H1 (cell line): Measurements from ENCODE around the gene GEMIN2. TPM values are rescaled to one million over a fixed set of nuclear protein-coding genes. Genes with fewer than 3 reads are reported as not detected.
A peak's percentile ranks its signal among the peaks of the same experiment; 100 is the strongest.

Experiments used
- ATF3 ChIP-seq: IDR thresholded peaks from 2 replicates; pipeline ENCODE4 v1.6.1; 2011; ENCODE audit warnings: low read depth, mild to moderate bottlenecking, low read length; ENCODE audit not compliant: insufficient read depth
- BACH1 ChIP-seq: IDR thresholded peaks from 2 replicates; pipeline ENCODE4 v1.6.1; 2012; ENCODE audit warnings: low read length, improper control_type of control experiment
- BCL11A ChIP-seq, 2 experiments: IDR thresholded peaks; one replicate each; pipeline ENCODE4 v1.6.1; 2011; ENCODE audit warnings: low read depth in 2 of 2, low read length in 2 of 2, mild to moderate bottlenecking in 2 of 2
- BRCA1 ChIP-seq: IDR thresholded peaks from 2 replicates; pipeline ENCODE4 v1.6.1; 2012; ENCODE audit warnings: low read depth, low read length, improper control_type of control experiment
- CBX8 ChIP-seq: fragments of 300-800, 300-1000 bp; sonication (generic); IDR thresholded peaks from 2 replicates; pipeline ENCODE4 v1.7.1; 2016; ENCODE audit warnings: low read depth, low read length, borderline replicate concordance
- CREB1 ChIP-seq: IDR thresholded peaks from 2 replicates; pipeline ENCODE4 v1.6.1; 2012; ENCODE audit warnings: inconsistent platforms
- CTCF ChIP-seq, 3 experiments: IDR thresholded peaks; 1 replicate in 2 of 3; 2 replicates in 1 of 3; pipeline versions ENCODE4 v1.5.1 to v1.6.1; 2011; ENCODE audit warnings: low read length in 3 of 3, mild to moderate bottlenecking in 3 of 3, inconsistent platforms in 2 of 3, low read depth in 1 of 3, moderate library complexity in 1 of 3; ENCODE audit not compliant: insufficient read depth in 1 of 3; ENCODE audit errors: control extremely low read depth in 1 of 3
- FOSL1 ChIP-seq: IDR thresholded peaks from 2 replicates; pipeline ENCODE4 v1.6.1; 2011; ENCODE audit warnings: mild to moderate bottlenecking, low read depth, low read length, moderate library complexity; ENCODE audit not compliant: insufficient read depth
- HDAC6 ChIP-seq: IDR thresholded peaks from one replicate; pipeline ENCODE4 v1.7.1; 2012; ENCODE audit warnings: low read depth, mild to moderate bottlenecking, inconsistent platforms, low read length, moderate library complexity
- JUND ChIP-seq: IDR thresholded peaks from 2 replicates; pipeline ENCODE4 v1.6.1; 2011; ENCODE audit warnings: mild to moderate bottlenecking, improper control_type of control experiment, low read length
- KDM5A ChIP-seq: fragments of 200-600 bp; IDR thresholded peaks from 2 replicates; pipeline ENCODE4 v1.7.1; 2012; ENCODE audit warnings: mild to moderate bottlenecking, low read length, inconsistent platforms, mixed read lengths
- PHF8 ChIP-seq: fragments of 200-600 bp; sonication (generic); conservative IDR thresholded peaks from 2 replicates; pipeline ENCODE4 v1.7.1; 2012; ENCODE audit warnings: low read depth, mild to moderate bottlenecking, inconsistent platforms, low read length, moderate library complexity
- POLR2A ChIP-seq, 2 experiments: IDR thresholded peaks; 1 replicate in 1 of 2; 2 replicates in 1 of 2; pipeline ENCODE4 v1.6.1; 2011; ENCODE audit warnings: low read depth in 2 of 2, low read length in 2 of 2, mild to moderate bottlenecking in 2 of 2; ENCODE audit errors: control extremely low read depth in 1 of 2
- RFX5 ChIP-seq: IDR thresholded peaks from 2 replicates; pipeline ENCODE4 v1.6.1; 2011; ENCODE audit warnings: low read depth, low read length, improper control_type of control experiment, borderline replicate concordance
- RXRA ChIP-seq: IDR thresholded peaks from 2 replicates; pipeline ENCODE4 v1.6.1; 2011; ENCODE audit warnings: low read depth, mild to moderate bottlenecking, low read length, moderate library complexity; ENCODE audit not compliant: insufficient read depth
- SAP30 ChIP-seq: fragments of 300-600 bp; sonication (generic); IDR thresholded peaks from 2 replicates; pipeline ENCODE4 v1.7.1; 2012; ENCODE audit warnings: low read length, moderate library complexity, mild to moderate bottlenecking, inconsistent platforms; ENCODE audit not compliant: insufficient read depth, insufficient replicate concordance
- SIN3A ChIP-seq, 2 experiments: IDR thresholded peaks in 1 of 2; conservative IDR thresholded peaks in 1 of 2; 2 replicates each; pipeline ENCODE4 v1.6.1; 2011 to 2012; ENCODE audit warnings: low read length in 2 of 2, improper control_type of control experiment in 1 of 2, low read depth in 1 of 2, mild to moderate bottlenecking in 1 of 2
- SIX5 ChIP-seq: IDR thresholded peaks from 2 replicates; pipeline ENCODE4 v1.6.1; 2011; ENCODE audit warnings: mild to moderate bottlenecking, low read depth, low read length
- SP1 ChIP-seq: IDR thresholded peaks from 2 replicates; pipeline ENCODE4 v1.6.1; 2011; ENCODE audit warnings: low read depth, low read length
- TEAD4 ChIP-seq: IDR thresholded peaks from 2 replicates; pipeline ENCODE4 v1.6.1; 2012; ENCODE audit warnings: low read depth, low read length, inconsistent platforms, mixed read lengths
- ZNF274 ChIP-seq: IDR thresholded peaks from 2 replicates; pipeline ENCODE4 v1.7.0; 2012; ENCODE audit warnings: low read length, borderline replicate concordance; ENCODE audit errors: extremely low read depth
- polyA plus RNA-seq, 7 experiments: library from polyadenylated mRNA; depleted of rRNA in 3 of 7; stranded (reverse) in 5 of 7; unstranded in 2 of 7; fragments of >200 nt in 5 of 7; fragments of 200-250 nt in 2 of 7; gene quantifications; 1 replicate in 5 of 7; 2 replicates in 1 of 7; 4 replicates in 1 of 7; pipeline versions ENCODE4 v1.2.1 to v1.2.3, GENCODE V29; 2011 to 2013; ENCODE audit warnings: missing spikeins in 2 of 7, mixed read lengths in 2 of 7
- total RNA-seq: library from RNA; stranded (reverse); fragmentation: NEBNext Ultra II Directional; extraction: Animal tissue kit (Norgen Biotek cat#: 25700); gene quantifications from 2 replicates; pipeline ENCODE4 v1.2.1, GENCODE V29; 2021

The GEMIN2 gene
- total and polyA plus RNA-seq, 2 of the 8 experiments (the other 6 are each of a cell fraction or from before 2014, with no cell fraction given), result 29.1 to 30.8 TPM

- TF ChIP-seq SAP30 (no peak), JUND (no peak), HDAC6 (no peak), RXRA (no peak), CTCF (IDR thresholded peaks at IDR 0.05; ENCODE audit: control extremely low read depth in 1 of 3, insufficient read depth in 1 of 3, low read depth in 1 of 3, low read length in 3 of 3) (no peak), FOSL1 (no peak), SIX5 (no peak), SP1 (no peak), RFX5 (no peak), ATF3 (no peak), BACH1 (no peak), POLR2A (IDR thresholded peaks at IDR 0.05; ENCODE audit: control extremely low read depth in 1 of 2, low read depth in 2 of 2, low read length in 2 of 2) (peak; percentile 67 to 81), ZNF274 (no peak), SIN3A (conservative IDR thresholded peaks at IDR 0.05 in 1 of 2, IDR thresholded peaks at IDR 0.05 in 1 of 2; ENCODE audit: low read depth in 1 of 2, low read length in 2 of 2) (no peak), BCL11A (IDR thresholded peaks at IDR 0.05; ENCODE audit: low read depth in 2 of 2, low read length in 2 of 2) (no peak), TEAD4 (no peak), BRCA1 (no peak), KDM5A (0 out of 2 replicates have a peak, but pooled peaks have one; percentile 33), CBX8 (no peak), CREB1 (peak; percentile 94), PHF8 (peak; percentile 90)
Measured at GRCh38 chr14:39102969-39103957, 10.9 kb upstream of the GEMIN2 start, which contains the start of gene SEC23A (continued).
